T-helper 17 cell (primary cell): ENCODE results near the gene CLDN4. TPM values are rescaled to one million over a fixed set of nuclear protein-coding genes. Genes with fewer than 3 reads are reported as not detected.
"Not testable (repeated sequence)": the region's sequence is repeated elsewhere in the genome, so short reads cannot be mapped to it uniquely, and the experiment has no call there.

Source experiments
- ATAC-seq: fragments of 150-1000 bp; cut with Tn5 transposase; 2 replicates; pipeline ENCODE4 v1.10.0; 2021; ENCODE audit warnings: mild to moderate bottlenecking, moderate library complexity
- DNase-seq, 3 donors: peaks; one replicate each; pipeline versions ENCODE4 v3.0.0 to v3.0.0-alpha.2; 2020 to 2021
- H3K9me3 ChIP-seq: one replicate; pipeline ENCODE4 v1.7.0; 2013; ENCODE audit warnings: low read length, mild to moderate bottlenecking; ENCODE audit not compliant: control insufficient read depth, poor library complexity, severe bottlenecking
- H3K27ac Mint-ChIP-seq: one replicate; pipeline ENCODE4 v1.8.0; 2022; ENCODE audit warnings: mild to moderate bottlenecking, moderate library complexity, mixed read lengths
- H3K27me3 Mint-ChIP-seq: one replicate; pipeline ENCODE4 v1.8.0; 2022; ENCODE audit warnings: mixed read lengths
- H3K36me3 Mint-ChIP-seq: one replicate; pipeline ENCODE4 v1.8.0; 2022; ENCODE audit warnings: low read depth, mixed read lengths
- H3K4me1 Mint-ChIP-seq: one replicate; pipeline ENCODE4 v1.8.0; 2022; ENCODE audit warnings: mild to moderate bottlenecking, mixed read lengths
- H3K4me3 Mint-ChIP-seq: one replicate; pipeline ENCODE4 v1.8.0; 2022; ENCODE audit warnings: mild to moderate bottlenecking, moderate library complexity, mixed read lengths
- total RNA-seq, 4 donors: library from RNA in 2 of 4; stranded (reverse) in 2 of 4; gene quantifications; one replicate each; pipeline ENCODE4 v1.2.3 and lab custom pipeline; 2022 to 2026

The CLDN4 gene
- under 1 TPM; 0.17 to 0.23 TPM for total RNA-seq
- 0 reads per million in 2 donors for total RNA-seq (lab: John Stamatoyannopoulos, UW)

- DNase-seq (no peak), ATAC-seq (no peak)
- Mint-ChIP-seq H3K4me1 (peaks cover 30% of the 10 kb centered on the region), H3K4me3 (no peak within 1 kb of the TSS), H3K36me3 (no peaks in the 10 kb centered on the region), H3K27ac (peak within 1 kb of the TSS; percentile 41), H3K27me3 (no peaks in the 10 kb centered on the region)
- H3K9me3 ChIP-seq = no peaks in the 10 kb centered on the region
Measured at GRCh38 chr7:73830681-73831583, at the start of gene CLDN4. TSS of gene CLDN4 (plus strand) at chr7:73830996. CDS start at chr7:73831202, 206 bp downstream.

GRCh38 chr7:73786588-73786987 is 44.2 kb upstream of the CLDN4 start:
- no peaks in the 10 kb centered on the region for H3K9me3 ChIP-seq
- H3K36me3 Mint-ChIP-seq = no peaks in the 10 kb centered on the region
- DNase-seq = no peak
- H3K4me1 Mint-ChIP-seq = no peaks in the 10 kb centered on the region
- no peaks in the 10 kb centered on the region for H3K27me3 Mint-ChIP-seq
- H3K4me3 Mint-ChIP-seq = no peak overlapping the region
- H3K27ac Mint-ChIP-seq = peak overlapping the region; percentile 51
- ATAC-seq = no peak

- DNase-seq, H3K9me3 ChIP-seq, H3K36me3 Mint-ChIP-seq, H3K27ac Mint-ChIP-seq, ATAC-seq, H3K4me3 Mint-ChIP-seq, H3K4me1 Mint-ChIP-seq, H3K27me3 Mint-ChIP-seq: not testable (repeated sequence)
Measured at GRCh38 chr7:73787786-73788048, 43.1 kb upstream of the CLDN4 start.

GRCh38 chr7:73789051-73789450 is 41.7 kb upstream of the CLDN4 start:
- no peaks in the 10 kb centered on the region for H3K9me3 ChIP-seq
- ATAC-seq = no peak
- Mint-ChIP-seq H3K27ac (no peak overlapping the region), H3K4me3 (no peak overlapping the region), H3K4me1 (no peaks in the 10 kb centered on the region), H3K36me3 (no peaks in the 10 kb centered on the region), H3K27me3 (no peaks in the 10 kb centered on the region)
- no peak for DNase-seq

GRCh38 chr7:73791170-73791690 is 39.6 kb upstream of the CLDN4 start:
- H3K4me3 Mint-ChIP-seq, H3K36me3 Mint-ChIP-seq, DNase-seq, ATAC-seq, H3K4me1 Mint-ChIP-seq, H3K27me3 Mint-ChIP-seq, H3K27ac Mint-ChIP-seq, H3K9me3 ChIP-seq: not testable (repeated sequence)

GRCh38 chr7:73795188-73795587 is 35.6 kb upstream of the CLDN4 start:
- not testable (repeated sequence) for ATAC-seq, DNase-seq, H3K4me3 Mint-ChIP-seq, H3K27ac Mint-ChIP-seq, H3K36me3 Mint-ChIP-seq, H3K4me1 Mint-ChIP-seq, H3K9me3 ChIP-seq
- peaks cover 19% of the 10 kb centered on the region for H3K27me3 Mint-ChIP-seq

GRCh38 chr7:73796656-73797055 is 34.1 kb upstream of the CLDN4 start:
- H3K36me3 Mint-ChIP-seq, DNase-seq, H3K9me3 ChIP-seq, H3K4me3 Mint-ChIP-seq, H3K4me1 Mint-ChIP-seq, H3K27ac Mint-ChIP-seq, ATAC-seq: not testable (repeated sequence)
- peaks cover 25% of the 10 kb centered on the region for H3K27me3 Mint-ChIP-seq

- DNase-seq, H3K4me3 Mint-ChIP-seq, H3K36me3 Mint-ChIP-seq, H3K9me3 ChIP-seq, H3K4me1 Mint-ChIP-seq, ATAC-seq, H3K27ac Mint-ChIP-seq: not testable (repeated sequence)
- H3K27me3 Mint-ChIP-seq = peaks cover 25% of the 10 kb centered on the region
Measured at GRCh38 chr7:73797176-73797575, 33.6 kb upstream of the CLDN4 start.

GRCh38 chr7:73799282-73800141 is 31.3 kb upstream of the CLDN4 start:
- Mint-ChIP-seq H3K27ac (no peak overlapping the region), H3K4me1 (no peaks in the 10 kb centered on the region), H3K4me3 (no peak overlapping the region), H3K36me3 (peaks cover 3% of the 10 kb centered on the region), H3K27me3 (peaks cover 26% of the 10 kb centered on the region)
- DNase-seq = no peak
- no peaks in the 10 kb centered on the region for H3K9me3 ChIP-seq
- no peak for ATAC-seq

GRCh38 chr7:73801577-73801976 is 29.2 kb upstream of the CLDN4 start:
- DNase-seq = no peak
- H3K27me3 Mint-ChIP-seq = peaks cover 23% of the 10 kb centered on the region
- no peak for ATAC-seq
- H3K9me3 ChIP-seq = no peaks in the 10 kb centered on the region
- H3K4me1 Mint-ChIP-seq = no peaks in the 10 kb centered on the region
- no peak overlapping the region for H3K27ac Mint-ChIP-seq
- peaks cover 6% of the 10 kb centered on the region for H3K36me3 Mint-ChIP-seq
- no peak overlapping the region for H3K4me3 Mint-ChIP-seq

GRCh38 chr7:73802459-73802858 is 28.3 kb upstream of the CLDN4 start:
- peaks cover 23% of the 10 kb centered on the region for H3K27me3 Mint-ChIP-seq
- DNase-seq = no peak
- no peak overlapping the region for H3K27ac Mint-ChIP-seq
- no peak overlapping the region for H3K4me3 Mint-ChIP-seq
- no peak for ATAC-seq
- H3K9me3 ChIP-seq = no peaks in the 10 kb centered on the region
- no peaks in the 10 kb centered on the region for H3K4me1 Mint-ChIP-seq
- peaks cover 6% of the 10 kb centered on the region for H3K36me3 Mint-ChIP-seq

- H3K27ac Mint-ChIP-seq = no peak overlapping the region
- H3K4me1 Mint-ChIP-seq = no peaks in the 10 kb centered on the region
- DNase-seq = no peak
- no peaks in the 10 kb centered on the region for H3K9me3 ChIP-seq
- peaks cover 11% of the 10 kb centered on the region for H3K27me3 Mint-ChIP-seq
- peaks cover 3% of the 10 kb centered on the region for H3K36me3 Mint-ChIP-seq
- no peak for ATAC-seq
- no peak overlapping the region for H3K4me3 Mint-ChIP-seq
Measured at GRCh38 chr7:73809467-73809951, 21.3 kb upstream of the CLDN4 start.

GRCh38 chr7:73810998-73811360 is 19.8 kb upstream of the CLDN4 start:
- Mint-ChIP-seq H3K27me3 (peaks cover 12% of the 10 kb centered on the region), H3K27ac (no peak overlapping the region), H3K4me1 (no peaks in the 10 kb centered on the region), H3K36me3 (no peaks in the 10 kb centered on the region), H3K4me3 (no peak overlapping the region)
- H3K9me3 ChIP-seq = no peaks in the 10 kb centered on the region
- ATAC-seq (no peak), DNase-seq (no peak)
